ENCODE results near the gene STRN. TPM values are rescaled to one million over a fixed set of nuclear protein-coding genes. Genes with fewer than 3 reads are reported as not detected.

STRN gene
- total and polyA plus RNA-seq, 9 of the 15 experiments (the other 6 are each of a cell fraction or from before 2014, with no cell fraction given), result 1.3 to 31.2 (median 20.0) TPM

- CTCF ChIA-PET (ENCODE audit: low intra/inter-chr PET ratio), result no interaction called here
These were observed 46.9 kb upstream of the STRN start for GRCh38 chr2:37013315-37013641.

More at GRCh38 chr2:37013315-37013641, 46.9 kb upstream of the STRN start:
- no peak overlapping the region for H3K4me2 ChIP-seq (ENCODE audit: insufficient read depth, low read length)
- H3K27me3 ChIP-seq (ENCODE audit: control insufficient read depth in 2 of 2, insufficient read depth in 2 of 2, low read length in 2 of 2), result no peaks in the 10 kb centered on the region
- H2AFZ ChIP-seq (ENCODE audit: low read depth, low read length), result no peak overlapping the region
- TF ChIP-seq ZNF551 (CRISPR knock-in tag; IDR thresholded peaks at IDR 0.05), result no peak
- TF ChIP-seq RUNX1 (IDR thresholded peaks at IDR 0.05; ENCODE audit: low read depth), result no peak
- TF ChIP-seq FUS (optimal IDR thresholded peaks at IDR 0.05; ENCODE audit: low read depth, low read length), result no peak
- peak; percentile 77; the same call in 1 of the 2 replicates for TF ChIP-seq ZBTB33 (CRISPR knock-in tag; IDR thresholded peaks at IDR 0.05)
- no peak for TF ChIP-seq ATF4 (CRISPR knock-in tag; IDR thresholded peaks at IDR 0.05)
- no peak for TF ChIP-seq FIP1L1 (IDR thresholded peaks at IDR 0.05; ENCODE audit: low read depth, low read length, poor library complexity, severe bottlenecking)
- TF ChIP-seq PHF20 (IDR thresholded peaks at IDR 0.05; ENCODE audit: partially characterized antibody), result no peak
- no peak for TF ChIP-seq NFYB (IDR thresholded peaks at IDR 0.05; ENCODE audit: extremely low read depth, insufficient read length)
- in situ Hi-C loops (cut with MboI), result no loop called here
- no peaks in the 10 kb centered on the region for H3K9me3 ChIP-seq (replicated peaks; ENCODE audit: control insufficient read depth, insufficient read depth, low read depth, low read length)
- intact Hi-C loops (cut with micrococcal nuclease), result no loop called here
- FAIRE-seq (no peak), ATAC-seq (no peak), DNase-seq (ENCODE audit: extremely low read depth in 1 of 4, low spot score in 3 of 4) (no peak)
- H3K27ac ChIP-seq (ENCODE audit: extremely low read depth, low read depth, low read length), result no peak overlapping the region
- no peak overlapping the region for H3K4me3 ChIP-seq
- no TSS peak for BruUV-seq (replicated peaks)
- WGBS (ENCODE audit: insufficient coverage, low coverage, missing lambda C conversion rate), result 96% methylated on average over 4 of the region's 4 CpGs
- no peaks in the 10 kb centered on the region for H4K20me1 ChIP-seq (replicated peaks; ENCODE audit: control insufficient read depth, insufficient read depth, low read length)
- H3K4me1 ChIP-seq (replicated peaks in 1 of 2; ENCODE audit: control insufficient read depth in 2 of 2, insufficient read depth in 2 of 2, low read length in 2 of 2), result no peaks in the 10 kb centered on the region
- no peaks in the 10 kb centered on the region for H3K79me2 ChIP-seq (ENCODE audit: control insufficient read depth, insufficient read depth, low read length)
- no peaks in the 10 kb centered on the region for H3K9me1 ChIP-seq (ENCODE audit: control insufficient read depth, insufficient read depth, low read length)
- POLR2A ChIA-PET, result interaction anchor here (0.5 to 1.5 kb wide), 3 partner anchors 10 to 192 kb away, joined by 3 to 4 read pairs (median 3); no protein-coding TSS in a partner anchor
- no peak overlapping the region for H3K9ac ChIP-seq (ENCODE audit: insufficient read depth in 1 of 2, low read depth in 2 of 2, low read length in 2 of 2)
- H3K36me3 ChIP-seq (ENCODE audit: control insufficient read depth, insufficient read depth, low read length), result peaks cover 28% of the 10 kb centered on the region; the same call in 2 of the 3 replicates

All from K562 (cell line).